NCI-H1436 (cell line): ENCODE results near the gene DCLK2.

ENCODE experiments used
- DNase-seq: peaks from one replicate; lab custom pipeline; 2025; lab: John Stamatoyannopoulos, UW

The DCLK2 gene

DNA sequence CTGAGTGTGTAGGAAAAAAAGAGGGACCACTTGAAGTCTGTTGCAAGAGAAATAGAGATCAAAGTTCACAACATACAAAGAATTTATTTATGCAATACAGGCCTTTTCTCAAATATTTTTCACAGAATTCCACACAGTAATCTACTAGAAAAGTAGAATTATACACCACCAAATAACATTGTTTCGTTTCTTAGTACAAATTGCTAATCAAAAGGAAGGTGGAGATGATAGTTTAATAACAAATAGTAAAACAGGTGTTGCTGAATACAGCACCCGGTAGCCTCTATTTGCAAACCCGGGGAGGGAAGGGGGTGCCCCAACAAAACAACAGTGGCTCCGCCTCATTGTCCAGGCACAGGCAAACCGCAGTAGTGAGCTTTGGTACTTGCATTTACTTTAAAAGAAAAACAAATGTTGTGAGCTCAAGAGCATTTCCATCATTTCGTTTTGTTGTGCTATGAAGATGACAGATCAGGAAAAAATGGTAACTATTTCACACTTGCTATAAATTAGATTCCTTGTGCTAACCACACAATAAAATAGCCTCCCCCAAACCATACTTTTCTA is 186.4 kb downstream of the DCLK2 start:
- DNase-seq = no peak

DNA sequence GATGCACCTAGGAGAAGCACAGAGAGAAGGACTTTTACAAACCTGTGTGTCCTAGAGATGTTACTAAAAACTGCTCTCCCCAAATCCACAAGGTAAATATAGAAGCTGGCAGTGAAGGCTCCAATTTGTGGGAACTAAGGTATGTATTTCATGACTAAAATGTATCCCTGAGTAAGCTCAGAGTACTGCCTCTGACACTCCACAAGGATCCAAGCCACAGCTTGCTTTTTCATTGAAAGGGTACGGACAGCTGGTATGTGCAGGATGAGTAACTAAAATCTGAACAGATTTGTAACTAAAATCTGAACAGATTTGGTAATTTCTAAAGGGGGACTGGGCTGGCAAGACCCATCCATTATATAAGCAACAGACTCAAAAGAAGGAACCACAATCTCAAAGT is 187.6 kb downstream of the DCLK2 start:
- DNase-seq = no peak

DNA sequence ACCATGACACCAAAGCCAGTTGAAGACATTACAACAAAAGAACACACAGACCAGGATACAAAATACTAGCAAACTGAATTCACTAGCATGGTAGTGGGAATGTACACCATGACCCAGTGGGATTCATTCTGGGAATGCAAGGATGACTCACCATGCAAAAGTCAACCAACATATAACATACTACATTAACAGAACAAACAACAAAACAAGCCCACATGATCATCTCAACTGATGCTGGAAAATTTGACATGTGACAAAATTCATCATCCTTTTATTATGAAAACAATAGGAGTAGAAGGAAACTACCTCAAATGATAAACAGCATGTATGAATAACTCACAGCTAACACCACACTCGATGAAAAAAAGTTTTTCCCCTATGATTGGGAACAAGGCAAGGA is 190.2 kb downstream of the DCLK2 start:
- no peak for DNase-seq

DNA sequence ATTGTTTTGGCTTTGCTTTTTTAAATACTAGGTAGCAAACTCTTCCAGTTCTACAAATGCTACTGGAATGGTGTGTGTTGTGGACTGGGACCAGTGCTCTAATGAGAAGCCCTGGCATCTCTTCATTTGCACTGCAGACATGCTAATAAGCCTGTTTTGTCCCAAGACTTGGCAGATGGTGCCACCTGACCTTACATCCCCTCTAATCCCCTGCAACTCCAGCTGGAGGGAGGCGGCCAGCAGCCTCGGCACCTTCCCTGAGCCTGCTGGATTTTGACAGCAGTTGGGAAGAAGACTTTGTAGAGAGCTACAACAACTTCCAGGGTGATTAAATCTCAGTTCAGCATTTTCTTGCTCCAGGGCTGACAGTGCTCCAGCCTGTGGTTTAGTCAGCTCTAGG is 200.0 kb downstream of the DCLK2 start:
- DNase-seq = no peak

DNA sequence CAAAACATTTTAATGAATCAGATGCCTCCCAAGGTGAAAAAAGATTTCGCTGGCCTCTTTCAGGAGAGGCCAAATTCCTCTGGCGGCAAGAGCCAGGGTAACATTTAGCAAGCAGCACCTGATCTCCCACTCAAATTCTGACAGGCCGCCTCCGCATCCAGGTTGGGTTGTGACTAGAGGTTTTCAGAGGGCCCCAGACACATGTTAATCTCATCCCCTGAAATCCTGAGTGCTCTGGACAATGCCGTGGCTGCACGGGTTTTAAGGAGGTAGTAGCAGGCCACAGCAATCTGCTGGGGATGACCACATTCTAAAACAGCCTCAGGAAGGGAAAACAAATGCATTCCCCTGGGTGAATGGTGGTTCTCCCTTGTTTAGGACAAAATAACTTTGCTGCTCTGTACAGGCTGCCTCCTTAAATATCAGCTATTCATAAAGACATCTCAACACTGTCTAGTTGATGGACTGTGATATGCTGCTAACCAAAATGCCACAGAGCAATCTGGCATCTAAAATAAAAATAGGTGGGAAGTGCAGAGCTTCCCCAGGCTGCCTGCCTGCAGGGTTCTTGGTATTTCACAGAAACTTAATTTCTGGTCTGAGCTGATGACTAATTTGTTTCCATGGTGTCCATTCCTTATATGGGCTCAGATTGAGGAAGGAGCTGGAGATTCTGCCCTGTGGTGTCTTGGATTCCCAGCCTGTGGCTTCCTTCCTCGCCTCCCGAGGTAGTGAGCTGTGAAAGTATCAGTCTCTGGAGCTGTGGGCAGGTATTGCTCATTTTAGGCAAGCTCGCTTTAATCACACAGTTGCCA is 202.0 kb downstream of the DCLK2 start:
- DNase-seq = no peak

DNA sequence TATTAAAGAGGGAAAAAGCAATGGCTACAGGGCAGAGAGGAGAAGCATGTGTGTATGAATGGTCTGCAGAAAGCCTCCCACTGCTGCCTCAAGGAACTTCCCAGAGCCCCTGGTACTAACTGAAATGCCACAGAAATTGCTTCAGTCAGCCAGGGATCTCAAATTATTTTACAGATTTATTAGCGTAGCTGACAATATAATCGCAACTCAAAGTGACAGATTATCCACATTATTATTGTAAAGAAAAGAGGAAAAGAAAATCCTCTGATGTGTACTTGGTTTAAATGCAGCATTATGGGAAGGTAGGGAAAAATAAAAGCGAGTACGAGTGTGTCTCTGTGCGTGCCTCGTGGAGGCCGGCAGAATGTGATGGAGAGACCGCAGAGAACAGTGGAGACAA is 202.7 kb downstream of the DCLK2 start:
- no peak for DNase-seq

DNA sequence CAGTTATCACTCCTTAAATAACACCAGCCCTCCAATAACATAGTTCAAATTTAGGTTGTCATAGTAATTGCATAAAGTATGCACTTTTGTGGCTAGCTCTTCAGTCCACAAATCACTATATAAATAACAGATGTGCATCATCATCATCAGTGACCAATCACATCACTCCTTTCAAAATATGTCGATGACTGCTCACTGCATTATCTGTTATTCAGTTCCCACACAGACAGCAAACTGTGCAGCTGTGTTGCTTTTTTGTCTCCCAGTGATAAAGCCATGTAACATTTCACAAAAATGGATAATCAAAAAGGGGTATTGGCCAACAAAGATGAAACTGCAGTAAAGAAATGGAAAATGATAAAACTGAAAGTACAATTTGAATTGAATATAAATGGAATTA is 205.4 kb downstream of the DCLK2 start:
- no peak for DNase-seq

DNA sequence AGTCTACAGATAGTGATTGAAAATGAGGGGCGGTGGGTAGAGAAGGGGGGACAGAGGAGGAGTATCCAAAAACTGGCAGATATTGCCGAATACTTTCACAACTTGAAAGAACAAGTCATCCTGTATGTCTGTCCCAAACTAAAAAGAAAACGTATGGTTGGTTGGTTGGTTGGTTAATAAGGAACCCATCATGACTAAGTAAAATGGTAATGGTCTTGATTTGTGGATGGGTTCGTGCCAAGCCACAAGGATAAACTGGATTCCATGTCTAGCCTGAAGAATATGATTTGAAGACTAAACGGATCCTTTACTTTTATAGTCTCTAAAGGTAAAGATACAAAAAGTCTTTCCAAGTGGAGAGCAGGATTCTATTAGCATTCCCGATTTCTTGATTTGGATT is 208.4 kb downstream of the DCLK2 start:
- no peak for DNase-seq

DNA sequence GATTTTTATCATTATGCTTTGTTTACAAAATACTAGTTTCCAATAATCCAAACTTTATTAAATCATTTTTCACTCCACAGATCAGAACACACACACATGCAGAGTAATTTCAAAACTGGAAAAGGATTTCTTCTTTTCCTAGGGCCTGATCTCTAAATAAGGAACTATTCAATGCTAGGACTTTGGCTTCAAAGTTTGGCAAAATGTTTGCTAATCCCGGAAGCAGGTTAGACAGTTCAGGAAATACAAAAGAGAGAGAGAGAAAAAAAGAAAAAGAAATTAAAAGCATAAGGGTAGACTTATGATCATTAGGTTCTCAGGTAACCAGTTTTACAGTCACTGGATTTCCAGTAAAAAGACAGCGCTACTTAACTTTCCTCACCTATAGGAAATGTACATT is 211.0 kb downstream of the DCLK2 start:
- no peak for DNase-seq

DNA sequence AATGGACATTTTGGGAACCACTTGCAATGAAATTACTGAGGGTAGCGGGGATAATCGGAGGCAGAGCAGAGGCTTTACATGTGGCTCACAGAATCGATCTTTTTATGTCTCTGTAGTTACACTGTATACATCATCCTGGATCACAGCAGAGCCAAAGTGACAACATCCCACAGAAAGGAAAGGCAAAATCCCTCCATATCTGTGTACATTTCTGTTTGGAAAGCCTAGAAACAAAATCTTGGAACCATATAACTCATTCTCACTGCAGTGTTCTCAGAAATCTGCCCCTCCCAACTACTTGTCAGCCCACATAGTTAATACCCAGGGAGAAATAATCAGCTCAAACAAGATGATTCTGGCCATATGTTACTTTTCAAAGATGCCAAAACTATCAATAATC is 211.6 kb downstream of the DCLK2 start:
- DNase-seq = no peak

DNA sequence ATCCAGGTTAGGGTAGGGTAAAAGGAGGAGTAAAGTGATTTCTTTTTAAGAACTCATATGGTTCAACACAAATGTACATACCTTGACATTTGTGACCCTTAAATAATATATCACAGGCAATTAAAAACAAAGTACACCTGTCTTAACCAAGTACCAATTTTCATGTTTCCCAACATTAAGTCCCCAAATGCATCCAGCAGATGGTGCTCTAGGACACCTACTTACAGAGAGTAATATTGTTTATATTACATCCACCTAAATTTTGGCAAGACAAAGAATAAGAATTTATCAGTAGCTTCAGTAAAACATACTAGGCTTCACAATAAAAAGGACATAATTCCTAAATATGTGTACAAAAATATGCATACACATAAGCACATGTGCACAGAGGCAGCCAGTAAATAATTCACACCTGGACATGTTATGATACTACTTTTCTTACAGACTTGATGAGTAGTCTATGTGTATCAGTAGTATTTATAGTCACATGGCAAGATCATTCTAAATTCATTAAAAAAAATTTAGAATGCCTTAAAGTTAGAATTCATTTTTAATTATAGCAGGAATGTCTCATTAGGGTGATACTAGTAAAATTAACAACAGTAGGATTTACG is 219.7 kb downstream of the DCLK2 start:
- peak; percentile 50 for DNase-seq

DNA sequence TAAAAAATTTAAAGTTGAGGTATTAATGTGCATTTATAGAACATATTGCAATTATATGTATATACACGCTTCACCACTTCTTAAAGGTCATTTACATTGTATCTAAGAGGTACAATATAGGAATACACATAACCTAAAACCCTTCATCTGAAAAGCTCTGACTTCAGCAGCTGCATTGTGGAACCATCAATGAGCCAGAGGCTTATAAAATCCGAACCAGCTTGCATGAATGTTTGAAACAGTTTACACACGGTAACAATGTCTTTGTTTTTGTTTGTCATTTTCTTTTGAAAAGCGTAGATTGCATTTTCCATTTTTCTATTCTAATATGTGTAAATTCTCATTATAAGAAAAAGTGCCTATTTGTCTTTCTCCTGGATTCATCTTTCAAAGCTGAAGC is 221.6 kb downstream of the DCLK2 start:
- DNase-seq = no peak

DNA sequence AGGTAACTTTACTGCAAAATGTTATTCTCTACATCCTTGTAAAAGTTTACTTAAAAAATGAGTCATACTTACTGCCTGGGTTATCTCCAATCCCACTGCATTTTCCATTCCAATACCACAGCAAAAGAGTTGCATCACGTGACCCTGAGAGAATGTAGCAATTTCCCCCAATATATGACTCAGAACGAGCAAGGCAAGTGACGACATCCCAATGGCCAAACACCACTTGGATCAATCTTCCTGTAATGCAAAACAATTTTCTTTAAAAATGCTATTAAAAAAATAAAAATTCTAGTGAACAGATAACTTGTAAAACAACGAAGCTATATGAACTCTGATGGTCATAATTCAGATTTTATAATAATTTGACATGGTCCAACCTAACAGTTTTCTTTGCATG is 224.3 kb downstream of the DCLK2 start:
- no peak for DNase-seq

DNA sequence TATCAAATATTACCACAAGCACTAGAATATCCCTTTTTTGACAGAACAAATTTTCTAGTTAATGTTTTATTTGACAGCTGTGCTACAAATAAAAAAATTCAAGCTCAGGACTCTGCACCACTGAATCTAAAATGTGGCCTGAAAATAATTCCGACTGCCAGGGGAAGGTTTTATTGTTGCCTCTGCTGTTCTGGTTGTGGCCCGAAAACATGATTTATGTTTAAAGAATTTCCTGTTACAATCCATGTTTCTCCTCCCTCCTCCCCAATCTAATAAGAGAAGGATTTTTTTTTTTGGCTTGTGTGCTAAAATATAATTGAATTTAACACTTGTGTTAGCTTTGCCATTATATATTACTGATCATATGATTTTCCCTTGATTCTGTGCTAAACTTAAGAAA is 227.8 kb downstream of the DCLK2 start:
- no peak for DNase-seq

DNA sequence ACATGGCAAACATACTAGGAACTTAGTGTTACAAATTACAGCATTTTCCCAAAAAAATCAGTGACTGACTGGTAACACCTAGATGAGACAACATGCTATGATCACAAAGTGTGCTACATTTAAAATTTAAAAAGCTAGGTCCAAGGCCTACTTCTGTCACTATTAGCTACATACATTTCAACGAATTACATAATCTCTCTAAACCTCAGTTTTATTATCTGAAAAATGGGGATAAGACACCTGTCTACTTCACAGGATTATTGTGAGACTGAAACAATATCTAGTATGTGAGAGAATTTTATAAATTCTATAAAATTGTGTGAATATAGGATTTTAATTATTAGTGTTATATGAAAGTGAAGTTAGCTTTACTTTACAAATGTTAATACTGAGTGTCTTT is 228.5 kb downstream of the DCLK2 start:
- DNase-seq = no peak
